Breast epithelium (tissue), 4 donors: ENCODE results near the gene TOX2. TPM values are rescaled to one million over a fixed set of nuclear protein-coding genes. Genes with fewer than 3 reads are reported as not detected.
A peak's percentile ranks its signal among the peaks of the same experiment; 100 is the strongest.

Experiments used
- DNase-seq, 2 donors: peaks; one replicate each; pipeline ENCODE4 v3.0.0-alpha.2; 2019; ENCODE audit warnings: low spot score in 2 of 2
- H3K27ac ChIP-seq, 2 donors: fragments of 200-600 bp; sonication (generic) in 1 of 2; one replicate each; pipeline ENCODE4 v1.5.1; 2016 to 2019; ENCODE audit warnings: mild to moderate bottlenecking in 1 of 2
- H3K27me3 ChIP-seq, 2 donors: fragments of 200-600 bp; sonication (generic) in 1 of 2; one replicate each; pipeline versions ENCODE4 v1.5.1 to v1.6.0; 2017 to 2019; ENCODE audit warnings: control low read depth in 1 of 2, mild to moderate bottlenecking in 1 of 2
- H3K36me3 ChIP-seq: fragments of 200-600 bp; one replicate; pipeline ENCODE4 v1.5.1; 2019
- H3K4me1 ChIP-seq, 2 donors: fragments of 200-600 bp; sonication (generic); one replicate each; pipeline ENCODE4 v1.5.1; 2016 to 2019; ENCODE audit warnings: control low read depth in 1 of 2
- H3K4me3 ChIP-seq, 3 donors: fragments of 200-600 bp; sonication (generic); 1 replicate in 2 of 3; 2 replicates in 1 of 3; pipeline ENCODE4 v1.5.1; 2016 to 2019; ENCODE audit warnings: mild to moderate bottlenecking in 3 of 3, moderate library complexity in 2 of 3
- H3K9me3 ChIP-seq, 2 donors: fragments of 200-600 bp; sonication (generic) in 1 of 2; one replicate each; pipeline ENCODE4 v1.5.1; 2016 to 2019; ENCODE audit warnings: control low read depth in 1 of 2
- CTCF ChIP-seq, 3 donors: fragments of 450-650 bp; IDR thresholded peaks; one replicate each; pipeline ENCODE4 v1.5.1; 2016 to 2017; ENCODE audit warnings: antibody characterized with exemption in 3 of 3, mild to moderate bottlenecking in 3 of 3, moderate library complexity in 3 of 3
- POLR2A ChIP-seq: fragments of 450-650 bp; IDR thresholded peaks from one replicate; pipeline ENCODE4 v1.6.1; 2016; ENCODE audit warnings: antibody characterized with exemption, mild to moderate bottlenecking, moderate library complexity
- POLR2AphosphoS5 ChIP-seq, 3 donors: sonication (generic); formaldehyde crosslinking; IDR thresholded peaks; one replicate each; pipeline ENCODE4 v1.6.1; 2017; ENCODE audit warnings: antibody characterized with exemption in 3 of 3
- intact Hi-C: fragments of 100-400 bp; cut with DNase I; formaldehyde crosslinking; loops from one replicate; pipeline ENCODE4 v1.15.1; 2023; ENCODE audit warnings: low total_unique reads
- total RNA-seq, 3 donors: library from RNA; depleted of rRNA; stranded (reverse); fragments of >200 nt; gene quantifications; one replicate each; pipeline ENCODE4 v1.1.0, GENCODE V29; 2016

Gene TOX2
- 1 to 10 TPM in 1 of 3 donors, under 1 TPM in 2; 0.44 to 7.4 (median 0.66) TPM for total RNA-seq

- TF ChIP-seq CTCF (IDR thresholded peaks at IDR 0.05) (no peak), POLR2AphosphoS5 (IDR thresholded peaks at IDR 0.05) (no peak), POLR2A (no peak)
- Histone ChIP-seq H3K9me3 (peaks cover 0 to 27% of the 10 kb centered on the region in 2 donors), H3K27me3 (peaks cover 0 to 54% of the 10 kb centered on the region in 2 donors), H3K4me1 (no peaks in the 10 kb centered on the region), H3K36me3 (no peaks in the 10 kb centered on the region), H3K27ac (no peak within 1 kb of the TSS), H3K4me3 (peak within 1 kb of the TSS; percentile 40 to 60 (median 41))
- no peak for DNase-seq
- intact Hi-C loops = no loop called here
These were observed at the start of gene TOX2 for GRCh38 chr20:43914311-43915210. TOX2 (plus strand) TSS chr20:43914852; CDS start chr20:43914892, 40 bp downstream.

- Histone ChIP-seq H3K4me3 (no peak overlapping the region), H3K36me3 (no peaks in the 10 kb centered on the region), H3K9me3 (no peaks in the 10 kb centered on the region), H3K27me3 (no peaks in the 10 kb centered on the region), H3K27ac (no peak overlapping the region), H3K4me1 (no peaks in the 10 kb centered on the region)
- TF ChIP-seq CTCF (IDR thresholded peaks at IDR 0.05) (no peak), POLR2AphosphoS5 (IDR thresholded peaks at IDR 0.05) (no peak), POLR2A (no peak)
- DNase-seq = no peak
- intact Hi-C loops = no loop called here
These were observed 46.6 kb upstream of the TOX2 start for GRCh38 chr20:43868091-43868490.

GRCh38 chr20:43870484-43870883 lies 44.2 kb upstream of the TOX2 start:
- no peak overlapping the region for H3K4me3 ChIP-seq
- no peaks in the 10 kb centered on the region for H3K9me3 ChIP-seq
- intact Hi-C loops = loop anchor here (1.0 kb wide), 1 partner anchor 22 kb away; no protein-coding TSS in a partner anchor
- no peaks in the 10 kb centered on the region for H3K27me3 ChIP-seq
- no peaks in the 10 kb centered on the region for H3K4me1 ChIP-seq
- TF ChIP-seq POLR2AphosphoS5 (IDR thresholded peaks at IDR 0.05) (no peak), CTCF (IDR thresholded peaks at IDR 0.05) (no peak), POLR2A (no peak)
- no peak for DNase-seq
- H3K27ac ChIP-seq = no peak overlapping the region
- H3K36me3 ChIP-seq = no peaks in the 10 kb centered on the region

GRCh38 chr20:43878776-43879175 lies 35.9 kb upstream of the TOX2 start:
- intact Hi-C loops = no loop called here
- H3K4me1 ChIP-seq = no peaks in the 10 kb centered on the region
- DNase-seq = no peak
- H3K36me3 ChIP-seq = no peaks in the 10 kb centered on the region
- H3K27ac ChIP-seq = no peak overlapping the region
- H3K27me3 ChIP-seq = no peaks in the 10 kb centered on the region
- peaks cover 4 to 17% of the 10 kb centered on the region in 2 donors for H3K9me3 ChIP-seq
- TF ChIP-seq POLR2AphosphoS5 (IDR thresholded peaks at IDR 0.05) (no peak), POLR2A (no peak), CTCF (IDR thresholded peaks at IDR 0.05) (no peak)
- H3K4me3 ChIP-seq = no peak overlapping the region

GRCh38 chr20:43893930-43894329 lies 20.7 kb upstream of the TOX2 start:
- TF ChIP-seq POLR2AphosphoS5 (IDR thresholded peaks at IDR 0.05) (no peak), POLR2A (no peak), CTCF (IDR thresholded peaks at IDR 0.05) (no peak)
- H3K36me3 ChIP-seq = no peaks in the 10 kb centered on the region
- peaks cover 12 to 42% of the 10 kb centered on the region in 2 donors for H3K9me3 ChIP-seq
- intact Hi-C loops = no loop called here
- DNase-seq = no peak
- no peaks in the 10 kb centered on the region for H3K4me1 ChIP-seq
- H3K4me3 ChIP-seq = no peak overlapping the region
- no peak overlapping the region for H3K27ac ChIP-seq
- no peaks in the 10 kb centered on the region for H3K27me3 ChIP-seq
